ENCODE data around the gene TPBGL.

- no peak for TF ChIP-seq POLR2A (IDR thresholded peaks at IDR 0.05)
- no peak for TF ChIP-seq CTCF (IDR thresholded peaks at IDR 0.05)
Measured at GRCh38 chr11:75233754-75234172, 6.8 kb upstream of the TPBGL start.

Measured in testis (tissue), 2 donors.